ENCODE results near the gene MED19. TPM values are rescaled to one million over a fixed set of nuclear protein-coding genes. Genes with fewer than 3 reads are reported as not detected.

The MED19 gene
- polyA plus RNA-seq, 5 donors, result 14.3 to 22.5 (median 17.5) TPM

Other genes with a start within 250 kb of the MED19 start
- 10 to 100 TPM; 11.6 to 18.5 (median 16.7) TPM for gene SLC43A1, start 196.5 kb downstream of the MED19 start, polyA plus RNA-seq (ENCODE audit: insufficient read depth in 1 of 5, insufficient read length in 5 of 5, low replicate concordance in 1 of 5)
- 10 to 100 TPM; 33.3 to 42.0 (median 39.0) TPM for gene TIMM10, start 181.5 kb downstream of the MED19 start, polyA plus RNA-seq (ENCODE audit: insufficient read depth in 1 of 5, insufficient read length in 5 of 5, low replicate concordance in 1 of 5)
- 1 to 10 TPM in 1 of 5 donors, under 1 TPM in 4; 0.48 to 9.2 (median 0.59) TPM for gene SMTNL1, start 174.6 kb downstream of the MED19 start, polyA plus RNA-seq (ENCODE audit: insufficient read depth in 1 of 5, insufficient read length in 5 of 5, low replicate concordance in 1 of 5)
- gene UBE2L6, start 144.5 kb downstream of the MED19 start, polyA plus RNA-seq (ENCODE audit: insufficient read depth in 1 of 5, insufficient read length in 5 of 5, low replicate concordance in 1 of 5), result 10 to 100 TPM; 59.0 to 78.7 (median 60.9) TPM
- gene SERPING1, start 114.5 kb downstream of the MED19 start, polyA plus RNA-seq (ENCODE audit: insufficient read depth in 1 of 5, insufficient read length in 5 of 5, low replicate concordance in 1 of 5), result 100 to 1,000 TPM; 172 to 210 (median 183) TPM
- 1 to 10 TPM; 4.2 to 8.0 (median 6.5) TPM for gene YPEL4, start 62.3 kb downstream of the MED19 start, polyA plus RNA-seq (ENCODE audit: insufficient read depth in 1 of 5, insufficient read length in 5 of 5, low replicate concordance in 1 of 5)
- gene CLP1, start 54.5 kb downstream of the MED19 start, polyA plus RNA-seq (ENCODE audit: insufficient read depth in 1 of 5, insufficient read length in 5 of 5, low replicate concordance in 1 of 5), result 10 to 100 TPM; 12.1 to 16.0 (median 12.8) TPM
- gene ZDHHC5, start 44.1 kb downstream of the MED19 start, polyA plus RNA-seq (ENCODE audit: insufficient read depth in 1 of 5, insufficient read length in 5 of 5, low replicate concordance in 1 of 5), result 10 to 100 TPM; 38.9 to 44.5 (median 39.2) TPM
- gene TMX2, start 378 bp upstream of the MED19 start, polyA plus RNA-seq (ENCODE audit: insufficient read depth in 1 of 5, insufficient read length in 5 of 5, low replicate concordance in 1 of 5), result 10 to 100 TPM; 94.4 to 98.6 (median 98.4) TPM
- 100 to 1,000 TPM in 4 of 5 donors, 10 to 100 TPM in 1; 94.9 to 160 (median 119) TPM for gene SELENOH, start 29.3 kb upstream of the MED19 start, polyA plus RNA-seq (ENCODE audit: insufficient read depth in 1 of 5, insufficient read length in 5 of 5, low replicate concordance in 1 of 5)
- under 1 TPM; 0.24 to 0.48 (median 0.30) TPM for gene BTBD18, start 39.6 kb upstream of the MED19 start, polyA plus RNA-seq (ENCODE audit: insufficient read depth in 1 of 5, insufficient read length in 5 of 5, low replicate concordance in 1 of 5)
- gene CTNND1, start 49.6 kb upstream of the MED19 start, polyA plus RNA-seq (ENCODE audit: insufficient read depth in 1 of 5, insufficient read length in 5 of 5, low replicate concordance in 1 of 5), result 100 to 1,000 TPM; 207 to 286 (median 258) TPM

Data from right lung (tissue), 5 donors.